HCT116 (cell line): ENCODE results near the gene GNA15. TPM values are rescaled to one million over a fixed set of nuclear protein-coding genes. Genes with fewer than 3 reads are reported as not detected.

ENCODE experiments used
- ATAC-seq: fragments of 200-7000 bp; cut with Tn5 transposase; 2 replicates; pipeline ENCODE4 v1.9.1; 2020; ENCODE audit warnings: mild to moderate bottlenecking, moderate library complexity
- BruUV-seq: library from RNA; stranded (reverse); fragments of 400-500 nt; replicated peaks from 2 replicates; lab custom pipeline; 2021; lab: Mats Ljungman, UMichigan
- CTCF ChIA-PET: fragments of 300-600 bp; sonication (Branson Sonifier 250); formaldehyde crosslinking; loops from one replicate; lab custom pipeline; 2021; ENCODE audit warnings: antibody characterized with exemption; lab: Charles Lee
- POLR2A ChIA-PET: fragments of 300-600, 350-600 bp; sonication (Branson Sonifier 250); formaldehyde crosslinking; loops from one replicate; lab custom pipeline; 2021; ENCODE audit warnings: antibody characterized with exemption; lab: Charles Lee
- RAD21 ChIA-PET, 2 experiments: fragments of 300-600 bp; sonication (Branson Sonifier 250); formaldehyde crosslinking; loops; one replicate each; lab custom pipeline; 2023; ENCODE audit warnings: low total read pairs in 2 of 2; ENCODE audit not compliant: uncharacterized antibody in 2 of 2, unreplicated experiment in 2 of 2, low non-redundant PET in 1 of 2; lab: Charles Lee
- DNase-seq: peaks from one replicate; pipeline ENCODE4 v3.0.0-alpha.2; 2010; ENCODE audit warnings: low read depth, low spot score
- H2AFZ ChIP-seq: fragments of 200-600 bp; shearing (Covaris generic), sonication (generic); 2 replicates; pipeline ENCODE4 v1.6.1; 2017; ENCODE audit warnings: low read depth, mixed run types, mixed read lengths, antibody characterized with exemption, low read length; ENCODE audit not compliant: poor library complexity, severe bottlenecking
- H3K27ac ChIP-seq: 2 replicates; pipeline ENCODE4 v1.5.1; 2012; ENCODE audit warnings: low read depth, low read length
- H3K27me3 ChIP-seq: fragments of 200-600 bp; sonication (generic); 2 replicates; pipeline ENCODE4 v1.6.1; 2016; ENCODE audit warnings: mixed run types, low read length, mixed read lengths; ENCODE audit not compliant: insufficient read depth
- H3K36me3 ChIP-seq, 2 experiments: fragments of 200-500 bp in 1 of 2; fragments of 200-600 bp in 1 of 2; sonication (Bioruptor generic) in 1 of 2; sonication (generic) in 1 of 2; 2 replicates each; pipeline versions ENCODE4 v1.5.1 to v1.6.1; 2014 to 2016; ENCODE audit warnings: low read length in 2 of 2, inconsistent platforms in 1 of 2, mixed read lengths in 1 of 2, mixed run types in 1 of 2; ENCODE audit not compliant: insufficient read depth in 2 of 2, control insufficient read depth in 1 of 2
- H3K4me1 ChIP-seq, 2 experiments: fragments of 200-600 bp in 1 of 2; sonication (generic) in 1 of 2; 2 replicates each; pipeline versions ENCODE4 v1.5.1 to v1.6.1; 2012 to 2017; ENCODE audit warnings: low read length in 2 of 2, inconsistent platforms in 1 of 2, mild to moderate bottlenecking in 1 of 2, mixed read lengths in 1 of 2, mixed run types in 1 of 2, moderate library complexity in 1 of 2; ENCODE audit not compliant: insufficient read depth in 2 of 2, control insufficient read depth in 1 of 2
- H3K4me2 ChIP-seq: fragments of 200-600 bp; sonication (generic); 2 replicates; pipeline ENCODE4 v1.6.1; 2017; ENCODE audit warnings: mixed run types, low read length, mixed read lengths
- H3K4me3 ChIP-seq, 2 experiments: fragments of 200-600 bp in 1 of 2; sonication (generic) in 1 of 2; replicated peaks in 1 of 2; 2 replicates each; pipeline ENCODE4 v1.5.1; 2011 to 2016; ENCODE audit warnings: low read length in 2 of 2, control low read depth in 1 of 2, low read depth in 1 of 2, mild to moderate bottlenecking in 1 of 2, mixed read lengths in 1 of 2, mixed run types in 1 of 2
- H3K79me2 ChIP-seq: fragments of 200-600 bp; sonication (generic); 2 replicates; pipeline ENCODE4 v1.6.1; 2017; ENCODE audit warnings: mild to moderate bottlenecking, mixed run types, low read length, moderate library complexity, mixed read lengths; ENCODE audit not compliant: insufficient read depth
- H3K9ac ChIP-seq: fragments of 200-600 bp; sonication (generic); 2 replicates; pipeline ENCODE4 v1.6.1; 2016; ENCODE audit warnings: low read length, mixed read lengths
- H3K9me2 ChIP-seq: fragments of 200-600 bp; sonication (generic), shearing (Covaris generic); 2 replicates; pipeline ENCODE4 v1.6.1; 2017; ENCODE audit warnings: mixed run types, mild to moderate bottlenecking, moderate library complexity; ENCODE audit not compliant: insufficient read depth
- H3K9me3 ChIP-seq, 2 experiments: fragments of 200-500 bp in 1 of 2; fragments of 200-600 bp in 1 of 2; sonication (Bioruptor generic) in 1 of 2; sonication (generic) in 1 of 2; 2 replicates each; pipeline ENCODE4 v1.6.1; 2014 to 2017; ENCODE audit warnings: low read length in 2 of 2, mixed read lengths in 2 of 2, inconsistent platforms in 1 of 2, low read depth in 1 of 2, mild to moderate bottlenecking in 1 of 2, mixed run types in 1 of 2, moderate library complexity in 1 of 2; ENCODE audit not compliant: control insufficient read depth in 1 of 2, insufficient read depth in 1 of 2
- H4K20me1 ChIP-seq: fragments of 200-600 bp; sonication (generic), shearing (Covaris generic); 2 replicates; pipeline ENCODE4 v1.6.1; 2017; ENCODE audit warnings: mixed run types, mild to moderate bottlenecking, moderate library complexity; ENCODE audit not compliant: insufficient read depth
- CBX3 ChIP-seq: IDR thresholded peaks from 2 replicates; pipeline ENCODE4 v1.6.1; 2012; ENCODE audit warnings: low read depth
- CTCF ChIP-seq, 3 experiments: fragments of 200-600 bp in 1 of 3; sonication (generic) in 1 of 3; IDR thresholded peaks in 2 of 3; conservative IDR thresholded peaks in 1 of 3; 2 replicates each; pipeline ENCODE4 v1.5.1; 2012 to 2017; ENCODE audit warnings: low read depth in 2 of 3, low read length in 2 of 3, antibody characterized with exemption in 1 of 3, borderline replicate concordance in 1 of 3, control low read depth in 1 of 3, mild to moderate bottlenecking in 1 of 3, mixed read lengths in 1 of 3, mixed run types in 1 of 3, moderate library complexity in 1 of 3; ENCODE audit not compliant: insufficient read depth in 1 of 3
- ELF1 ChIP-seq: IDR thresholded peaks from 2 replicates; pipeline ENCODE4 v1.6.1; 2012; ENCODE audit warnings: low read depth, borderline replicate concordance
- EZH2 ChIP-seq: fragments of 200-600 bp; sonication (generic); IDR thresholded peaks from 2 replicates; pipeline ENCODE4 v1.6.1; 2017; ENCODE audit warnings: antibody characterized with exemption, mixed run types
- FOSL1 ChIP-seq: IDR thresholded peaks from 2 replicates; pipeline ENCODE4 v1.6.1; 2012; ENCODE audit warnings: low read depth
- MAX ChIP-seq: IDR thresholded peaks from 2 replicates; pipeline ENCODE4 v1.6.1; 2012
- POLR2A ChIP-seq: IDR thresholded peaks from 2 replicates; pipeline ENCODE4 v1.7.0; 2011; ENCODE audit warnings: borderline replicate concordance; ENCODE audit not compliant: insufficient read depth, insufficient read length; ENCODE audit errors: extremely low read depth
- POLR2AphosphoS5 ChIP-seq: IDR thresholded peaks from 2 replicates; pipeline ENCODE4 v1.6.1; 2011; ENCODE audit warnings: mild to moderate bottlenecking, low read depth, low read length, moderate library complexity
- RAD21 ChIP-seq: IDR thresholded peaks from 2 replicates; pipeline ENCODE4 v1.6.1; 2012; ENCODE audit warnings: low read depth, mild to moderate bottlenecking
- SRF ChIP-seq: IDR thresholded peaks from 2 replicates; pipeline ENCODE4 v1.6.1; 2012; ENCODE audit warnings: low read depth
- YY1 ChIP-seq: IDR thresholded peaks from 2 replicates; pipeline ENCODE4 v1.6.1; 2011; ENCODE audit warnings: low read length, low read depth, moderate library complexity, mild to moderate bottlenecking; ENCODE audit not compliant: insufficient replicate concordance; ENCODE audit errors: extremely low read depth
- ZBTB33 ChIP-seq: IDR thresholded peaks from 2 replicates; pipeline ENCODE4 v1.6.1; 2011; ENCODE audit warnings: mild to moderate bottlenecking, low read length, moderate library complexity; ENCODE audit not compliant: insufficient replicate concordance; ENCODE audit errors: extremely low read depth
- ZNF274 ChIP-seq: fragments of 200-500 bp; sonication (Bioruptor generic); IDR thresholded peaks from 2 replicates; pipeline ENCODE4 v1.6.1; 2014; ENCODE audit warnings: mild to moderate bottlenecking, low read depth, low read length, inconsistent platforms
- intact Hi-C: fragments of 100-400 bp; cut with micrococcal nuclease; formaldehyde crosslinking; loops from 2 replicates; pipeline ENCODE4 v1.10.0; 2022
- total RNA-seq: library from RNA; stranded (reverse); gene quantifications from one replicate; pipeline ENCODE4 v1.2.1, GENCODE V29; 2021; ENCODE audit not compliant: unreplicated experiment

Gene GNA15
- total RNA-seq, 1 experiment from 2014 or later, result 1.5 TPM

DNA sequence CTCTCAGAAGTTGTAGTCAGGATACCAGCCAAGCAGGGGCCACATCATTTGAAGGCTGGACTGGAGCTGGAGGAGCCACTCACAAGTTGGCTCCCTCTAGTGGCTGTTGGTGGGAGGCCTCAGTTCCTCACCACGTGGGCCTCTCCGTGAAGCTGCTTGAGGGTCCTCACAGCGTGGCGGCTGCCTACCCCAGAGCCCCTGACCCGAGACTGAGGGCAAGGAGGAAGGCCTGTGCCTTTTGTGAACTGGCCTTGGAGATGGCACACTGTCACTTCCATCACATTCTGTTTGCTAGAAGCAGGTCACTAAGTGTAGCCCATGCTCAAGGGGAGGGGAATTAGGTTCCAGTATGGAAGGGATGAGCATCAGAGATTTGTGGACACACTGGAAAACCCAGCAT lies 27.1 kb upstream of the GNA15 start:
- Histone ChIP-seq H3K4me3 (no peak overlapping the region), H3K36me3 (no peaks in the 10 kb centered on the region), H3K4me1 (peaks cover 3 to 5% of the 10 kb centered on the region in 2 experiments; a peak in 3 of 4 replicates), H3K9ac (no peak overlapping the region), H3K27me3 (no peaks in the 10 kb centered on the region), H3K4me2 (no peak overlapping the region), H3K27ac (no peak overlapping the region), H3K9me2 (no peaks in the 10 kb centered on the region), H4K20me1 (no peaks in the 10 kb centered on the region), H3K79me2 (peaks cover 78% of the 10 kb centered on the region), H3K9me3 (no peaks in the 10 kb centered on the region), H2AFZ (no peak overlapping the region)
- CTCF ChIA-PET, result interaction anchor here (0.6 to 2.4 kb wide), 18 partner anchors 8 to 460 kb away, joined by 3 to 24 read pairs (median 4); no protein-coding TSS in a partner anchor
- POLR2A ChIA-PET, result interaction anchor here (0.5 kb wide), 1 partner anchor 21 kb away, joined by 3 read pairs; no protein-coding TSS in a partner anchor
- DNase-seq (no peak), ATAC-seq (peak; percentile 77)
- BruUV-seq, result no TSS peak
- RAD21 ChIA-PET, result interaction anchor here in 1 of 2 experiments (1.1 kb wide), 1 partner anchor 146 kb away, joined by 3 read pairs; no protein-coding TSS in a partner anchor
- intact Hi-C loops, result no loop called here
- TF ChIP-seq CTCF (IDR thresholded peaks at IDR 0.05 in 2 of 3, conservative IDR thresholded peaks at IDR 0.05 in 1 of 3; ENCODE audit: borderline replicate concordance in 1 of 3, insufficient read depth in 1 of 3, low read depth in 2 of 3, low read length in 2 of 3) (peak; percentile 49 to 95 (median 89); a peak in 5 of 6 replicates), POLR2AphosphoS5 (no peak)
- TF ChIP-seq, all 23 proteins: peak for 1

GRCh38 chr19:3109491-3109890 lies 26.3 kb upstream of the GNA15 start:
- DNase-seq (no peak), ATAC-seq (no peak)
- H3K4me1 ChIP-seq, result no peaks in the 10 kb centered on the region
- H3K9me2 ChIP-seq, result no peaks in the 10 kb centered on the region
- no TSS peak for BruUV-seq
- no peak overlapping the region for H3K4me2 ChIP-seq
- H3K9me3 ChIP-seq, result no peaks in the 10 kb centered on the region
- H3K9ac ChIP-seq, result no peak overlapping the region
- RAD21 ChIA-PET, result no interaction called here
- H3K79me2 ChIP-seq, result peaks cover 71% of the 10 kb centered on the region
- POLR2A ChIA-PET, result no interaction called here
- no peaks in the 10 kb centered on the region for H3K36me3 ChIP-seq
- no peaks in the 10 kb centered on the region for H3K27me3 ChIP-seq
- no peak overlapping the region for H3K4me3 ChIP-seq
- CTCF ChIA-PET, result interaction anchor here (1.5 to 1.9 kb wide), 2 partner anchors 12 to 461 kb away, joined by 4 read pairs; no protein-coding TSS in a partner anchor
- H4K20me1 ChIP-seq, result no peaks in the 10 kb centered on the region
- intact Hi-C loops, result no loop called here
- H3K27ac ChIP-seq, result no peak overlapping the region
- no peak overlapping the region for H2AFZ ChIP-seq
- TF ChIP-seq ZBTB33 (no peak), POLR2A (no peak), POLR2AphosphoS5 (no peak), ELF1 (no peak), ZNF274 (no peak), SRF (no peak), YY1 (no peak), FOSL1 (no peak), RAD21 (no peak), MAX (no peak), CBX3 (no peak), EZH2 (no peak)
